ENCODE measurements around the gene TBL2.
"Not testable (repeated sequence)": the region's sequence is repeated elsewhere in the genome, so short reads cannot be mapped to it uniquely, and the experiment has no call there.

Gene TBL2

DNA sequence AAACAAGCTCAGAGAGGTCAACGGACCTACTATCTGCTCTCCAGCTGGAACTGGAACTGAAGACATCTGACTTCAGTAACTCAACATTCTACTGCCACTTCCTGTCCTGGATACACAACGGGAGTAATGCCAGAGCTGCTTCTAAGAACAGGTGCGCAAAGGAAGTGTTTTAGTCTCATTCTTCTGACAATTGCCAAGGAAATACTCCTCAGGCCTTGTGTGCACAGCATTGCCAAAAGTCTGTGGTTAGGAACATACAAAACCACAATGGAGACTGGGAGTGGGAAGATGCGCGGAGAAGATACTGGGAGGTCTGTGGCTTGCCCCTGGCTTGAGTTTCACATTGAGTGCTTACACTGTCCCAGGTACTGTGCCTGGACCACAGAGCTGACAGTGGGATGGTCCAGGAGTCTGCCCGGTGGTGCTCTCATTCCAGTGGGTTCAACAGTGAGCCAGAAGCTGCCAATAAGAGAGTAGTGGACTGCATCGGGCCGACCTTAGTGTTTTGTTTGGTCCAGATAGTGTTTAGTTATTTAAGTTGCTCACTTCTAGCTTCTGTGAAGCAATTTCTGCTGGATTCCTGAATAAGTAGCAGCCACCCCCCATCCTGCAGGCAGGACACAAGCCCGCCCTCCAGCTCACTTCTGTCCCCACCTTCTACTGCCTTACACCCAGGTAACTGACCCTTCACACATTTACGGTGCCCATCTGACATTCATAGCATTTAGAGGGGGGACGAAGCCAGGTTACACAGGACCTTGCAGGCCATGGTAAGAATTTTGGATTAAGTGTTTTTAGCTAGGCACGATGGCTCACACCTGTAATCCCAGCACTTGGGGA lies 10.3 kb downstream of the TBL2 start:
- DNase-seq: no peak

DNA sequence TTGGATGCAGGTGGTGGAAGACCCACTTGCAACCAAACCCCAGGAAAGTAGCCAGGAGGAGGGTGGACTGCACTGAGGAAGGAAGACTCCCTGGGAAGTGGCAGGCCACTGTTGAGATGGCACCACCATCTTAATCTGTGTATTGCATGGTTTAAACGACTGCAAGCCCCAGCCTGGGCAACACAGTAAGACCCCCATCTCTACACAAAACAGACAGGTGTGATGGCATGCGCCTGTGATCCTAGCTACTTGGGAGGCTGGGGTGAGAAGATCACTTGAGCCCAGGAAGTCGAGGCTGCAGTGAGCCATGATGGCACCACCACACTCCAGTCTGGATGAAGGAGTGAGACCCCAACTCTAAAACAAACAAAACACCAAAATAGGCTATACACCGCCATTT lies 11.2 kb downstream of the TBL2 start:
- DNase-seq: no peak

DNA sequence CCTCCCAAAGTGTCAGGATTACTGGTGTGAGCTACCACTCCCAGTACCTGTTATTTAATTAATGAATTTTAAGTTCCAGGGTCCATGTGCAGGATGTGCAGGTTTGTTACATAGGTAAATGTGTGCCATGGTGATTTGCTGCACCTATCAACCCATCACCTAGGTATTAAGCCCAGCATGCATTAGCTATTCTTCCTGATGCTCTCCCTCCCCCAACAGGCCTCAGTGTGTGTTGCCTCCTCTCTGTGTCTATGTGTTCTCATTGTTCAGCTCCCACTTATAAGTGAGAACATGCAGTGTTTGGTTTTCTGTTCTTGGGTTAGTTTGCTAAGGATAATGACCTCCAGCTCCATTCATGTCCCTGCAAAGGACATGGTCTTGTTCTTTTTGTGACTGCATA lies 11.9 kb downstream of the TBL2 start:
- not testable (repeated sequence) for DNase-seq

GRCh38 chr7:73565675-73566340 lies 12.6 kb downstream of the TBL2 start:
- DNase-seq: no peak

DNA sequence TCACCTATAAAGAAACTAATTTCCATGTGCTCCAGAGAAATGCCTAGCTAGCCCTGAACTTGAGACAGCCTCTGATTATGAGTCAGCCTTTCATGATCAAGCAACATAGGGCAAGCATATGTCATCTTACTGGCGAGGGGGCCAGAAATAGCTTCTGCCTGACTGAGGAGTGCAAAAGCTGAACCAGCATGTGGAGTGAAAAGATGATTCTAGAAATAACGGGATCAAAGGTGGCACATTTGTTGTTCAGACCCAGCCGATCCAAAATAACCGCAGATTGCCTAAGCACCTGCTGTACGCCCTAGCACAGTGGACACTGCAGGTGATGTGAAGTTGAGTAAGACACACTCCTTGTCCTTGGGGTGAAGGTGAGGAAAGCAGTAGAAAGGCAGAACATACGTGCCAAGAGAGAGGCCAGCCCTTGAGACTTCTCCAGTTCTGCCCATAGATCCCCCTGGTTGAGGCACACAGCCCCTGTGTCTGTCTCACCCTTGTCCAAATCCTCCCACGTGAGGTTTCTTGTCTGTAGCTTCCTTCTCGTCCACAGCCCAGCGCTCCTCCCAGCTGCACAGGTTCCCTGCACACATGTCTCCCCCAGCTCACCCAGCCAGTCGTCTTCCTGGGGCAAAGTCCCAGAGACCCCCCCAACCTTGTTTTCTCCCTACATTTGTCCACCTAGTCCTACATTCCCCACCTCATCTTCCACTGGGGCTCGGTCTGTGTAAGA lies 18.1 kb downstream of the TBL2 start:
- no peak for DNase-seq

- DNase-seq: peak; percentile 47
Observed at GRCh38 chr7:73557397-73558257, 20.8 kb downstream of the TBL2 start, which contains the start of gene BCL7B. BCL7B (minus strand) TSS chr7:73557690; CDS start chr7:73557578, 112 bp downstream.

DNA sequence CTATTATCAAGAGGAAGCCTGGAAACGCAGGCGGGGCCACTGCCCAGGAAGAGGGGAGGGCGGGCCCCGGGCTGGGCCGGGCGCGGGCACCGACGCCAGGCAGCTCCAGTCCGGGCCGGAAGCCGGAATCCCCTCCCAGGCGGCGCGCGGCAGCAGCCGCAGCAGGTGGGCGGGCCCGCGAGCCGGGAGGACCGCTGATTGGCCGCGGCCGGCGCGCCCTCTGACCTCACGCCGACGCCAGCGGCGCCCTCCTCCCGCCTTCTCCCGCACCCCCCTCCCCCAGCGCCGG lies 21.3 kb downstream of the TBL2 start:
- DNase-seq: peak; percentile 89

DNA sequence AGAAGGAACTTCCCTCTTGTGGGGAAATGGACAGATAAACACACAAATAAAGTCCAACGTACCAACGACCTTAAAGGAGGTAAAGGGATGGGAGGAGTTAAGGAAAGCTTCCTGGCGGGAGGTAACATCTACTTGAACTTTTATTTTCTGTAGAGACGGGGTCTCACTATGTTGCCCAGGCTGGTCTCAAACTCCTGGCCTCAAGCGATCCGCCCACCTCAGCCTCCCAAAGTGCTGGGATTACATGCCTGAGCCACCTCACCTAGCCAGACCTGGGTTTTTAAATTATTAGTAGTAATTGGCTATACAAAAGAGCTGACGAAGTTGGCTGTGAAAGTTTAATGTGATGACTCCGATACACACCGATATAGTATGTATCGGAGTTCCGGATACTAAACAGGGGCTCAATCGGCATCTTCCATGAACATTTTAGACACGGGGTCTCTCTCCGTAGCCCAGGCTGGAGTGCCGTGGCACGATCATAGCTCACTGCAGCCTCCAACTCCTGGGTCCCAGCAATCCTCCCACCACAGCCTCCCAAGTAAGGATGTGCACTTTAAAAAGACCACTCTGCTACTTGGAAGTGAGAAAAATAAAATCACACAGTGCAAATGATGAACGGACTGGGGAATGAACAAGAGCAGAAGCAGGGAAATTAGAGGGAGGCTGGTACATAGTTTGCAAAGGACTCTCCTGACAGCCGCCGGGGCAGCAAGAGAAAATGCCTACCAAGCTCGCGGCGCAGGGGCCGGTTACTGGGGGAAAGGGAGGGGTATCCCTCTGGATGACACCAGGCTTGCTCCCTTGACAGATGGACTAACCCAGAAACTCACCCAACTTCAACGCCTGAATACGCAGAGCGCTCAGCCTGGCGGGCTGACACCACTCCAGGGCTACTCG lies 21.9 kb downstream of the TBL2 start:
- DNase-seq: no peak

GRCh38 chr7:73555411-73555982 lies 22.9 kb downstream of the TBL2 start:
- no peak for DNase-seq

DNA sequence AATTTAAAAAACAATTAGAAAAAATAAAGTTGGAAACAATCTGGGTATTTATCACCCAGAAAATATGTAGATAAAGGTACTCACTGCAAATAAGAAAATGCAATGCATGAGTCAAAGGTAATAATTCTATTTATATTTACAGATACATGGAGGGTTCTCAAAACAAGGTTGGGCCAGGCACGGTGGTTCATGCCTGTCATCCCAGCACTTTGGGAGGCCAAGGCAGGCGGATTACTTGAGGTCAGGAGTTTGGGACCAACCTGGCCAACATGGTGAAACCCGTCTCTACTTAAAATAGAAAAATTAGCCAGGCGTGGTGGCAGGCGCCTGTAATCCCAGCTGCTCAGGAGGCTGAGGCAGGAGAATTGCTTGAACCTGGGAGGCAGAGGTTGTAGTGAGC lies 28.3 kb downstream of the TBL2 start:
- not testable (repeated sequence) for DNase-seq

- no peak for DNase-seq
Observed at GRCh38 chr7:73549176-73549575, 29.2 kb downstream of the TBL2 start.

GRCh38 chr7:73547841-73548240 lies 30.5 kb downstream of the TBL2 start:
- no peak for DNase-seq

DNA sequence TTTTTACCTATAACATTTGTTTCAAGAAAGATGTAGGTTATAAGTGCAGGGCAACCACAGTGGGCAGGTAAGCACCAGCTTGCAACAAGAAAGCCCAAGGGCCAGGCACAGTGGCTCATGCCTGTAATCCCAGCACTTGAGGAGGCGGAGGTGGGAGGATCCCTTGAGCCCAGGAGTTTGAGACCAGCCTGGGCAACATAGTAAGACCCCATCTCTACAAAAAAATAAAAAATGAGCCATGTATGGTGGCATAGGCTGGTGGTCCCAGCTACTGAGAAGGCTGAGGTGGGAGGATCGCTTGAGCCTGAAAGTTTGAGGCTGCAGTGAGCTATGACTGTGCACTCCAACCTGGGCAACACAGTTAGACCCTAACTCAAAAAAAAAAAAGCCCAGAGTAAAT lies 33.7 kb downstream of the TBL2 start:
- no peak for DNase-seq

DNA sequence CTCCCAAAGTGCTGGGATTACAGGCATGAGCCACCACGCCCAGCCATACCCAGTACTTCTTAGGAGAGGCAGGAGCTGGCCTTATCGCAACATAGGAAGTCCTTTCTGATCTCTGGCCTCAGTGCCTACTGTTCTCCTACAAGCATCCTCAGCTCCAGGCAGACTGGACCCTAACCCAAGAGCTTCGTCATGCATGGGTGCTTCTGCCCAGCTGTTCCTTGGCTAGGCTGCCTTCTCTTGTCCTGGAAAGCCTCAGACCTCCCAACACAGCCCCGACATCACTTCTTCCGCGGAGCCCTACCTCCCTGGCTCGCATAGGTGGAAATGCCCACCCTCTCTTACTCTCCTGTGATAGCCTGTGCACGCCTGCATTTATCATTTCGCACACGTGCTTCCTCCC lies 36.7 kb downstream of the TBL2 start:
- no peak for DNase-seq

GRCh38 chr7:73539709-73540108 lies 38.7 kb downstream of the TBL2 start:
- DNase-seq: no peak

- DNase-seq: not testable (repeated sequence)
Observed at GRCh38 chr7:73538510-73538909, 39.9 kb downstream of the TBL2 start.

GRCh38 chr7:73537051-73537450 lies 41.3 kb downstream of the TBL2 start:
- DNase-seq: no peak

- DNase-seq: no peak
Observed at GRCh38 chr7:73536479-73536878, 41.9 kb downstream of the TBL2 start.

GRCh38 chr7:73535918-73536317 lies 42.5 kb downstream of the TBL2 start:
- DNase-seq: not testable (repeated sequence)

- no peak for DNase-seq
Observed at GRCh38 chr7:73533742-73534141, 44.6 kb downstream of the TBL2 start.

- no peak for DNase-seq
Observed at GRCh38 chr7:73532224-73532623, 46.2 kb downstream of the TBL2 start.

Data from GF-D8 (cell line).